Panc1 (cell line): ENCODE data around the gene RAD17. TPM values are rescaled to one million over a fixed set of nuclear protein-coding genes. Genes with fewer than 3 reads are reported as not detected.
A peak's percentile ranks its signal among the peaks of the same experiment; 100 is the strongest.

Experiments used
- ATAC-seq: fragments of 200-7000 bp; cut with Tn5 transposase; 2 replicates; pipeline ENCODE4 v1.9.1; 2020; ENCODE audit warnings: mild to moderate bottlenecking, moderate library complexity
- BruUV-seq: library from RNA; stranded (reverse); fragments of 400-500 nt; replicated peaks from 2 replicates; lab custom pipeline; 2021; lab: Mats Ljungman, UMichigan
- CTCF ChIA-PET: fragments of 300-600 bp; sonication (Branson Sonifier 250); formaldehyde crosslinking; loops from one replicate; lab custom pipeline; 2022; ENCODE audit warnings: antibody characterized with exemption; lab: Charles Lee
- POLR2A ChIA-PET: fragments of 300-600 bp; sonication (Branson Sonifier 250); formaldehyde crosslinking; loops from one replicate; lab custom pipeline; 2022; ENCODE audit warnings: antibody characterized with exemption; lab: Charles Lee
- DNase-seq: peaks from one replicate; pipeline ENCODE4 v3.0.0-alpha.2; 2010; ENCODE audit warnings: low read depth, low spot score
- H3K27ac ChIP-seq: 2 replicates; pipeline ENCODE4 v1.5.1; 2011; ENCODE audit warnings: mild to moderate bottlenecking, low read length, inconsistent platforms
- H3K27me3 ChIP-seq: fragments of 200-500 bp; sonication (Bioruptor generic); 2 replicates; pipeline ENCODE4 v1.6.0; 2014; ENCODE audit warnings: low read length, inconsistent platforms; ENCODE audit not compliant: control insufficient read depth, insufficient read depth
- H3K36me3 ChIP-seq: fragments of 200-500 bp; sonication (Bioruptor generic); 2 replicates; pipeline ENCODE4 v1.5.1; 2014; ENCODE audit warnings: inconsistent platforms, mild to moderate bottlenecking, low read length, moderate library complexity; ENCODE audit not compliant: control insufficient read depth, insufficient read depth
- H3K4me1 ChIP-seq: 2 replicates; pipeline ENCODE4 v1.5.1; 2011; ENCODE audit warnings: inconsistent platforms, mild to moderate bottlenecking, low read length, moderate library complexity; ENCODE audit not compliant: control insufficient read depth, insufficient read depth
- H3K4me3 ChIP-seq, 2 experiments: 2 replicates each; pipeline ENCODE4 v1.5.1; 2011 to 2012; ENCODE audit warnings: low read depth in 2 of 2, low read length in 2 of 2, mild to moderate bottlenecking in 2 of 2, inconsistent platforms in 1 of 2, moderate library complexity in 1 of 2
- H3K9me3 ChIP-seq: fragments of 200-500 bp; sonication (Bioruptor generic); 2 replicates; pipeline ENCODE4 v1.5.1; 2014; ENCODE audit warnings: low read depth, mild to moderate bottlenecking, inconsistent platforms, low read length, moderate library complexity; ENCODE audit not compliant: control insufficient read depth, insufficient read depth
- POLR2AphosphoS5 ChIP-seq: IDR thresholded peaks from 2 replicates; pipeline ENCODE4 v1.6.1; 2012; ENCODE audit warnings: mild to moderate bottlenecking, low read depth, low read length, moderate library complexity
- SIN3A ChIP-seq: IDR thresholded peaks from 2 replicates; pipeline ENCODE4 v1.6.1; 2012; ENCODE audit warnings: low read depth, mild to moderate bottlenecking, low read length, moderate library complexity, borderline replicate concordance; ENCODE audit not compliant: insufficient read depth
- TCF7L2 ChIP-seq: IDR thresholded peaks from 2 replicates; pipeline ENCODE4 v1.6.1; 2011; ENCODE audit warnings: mild to moderate bottlenecking, low read depth, low read length, inconsistent platforms
- in situ Hi-C: cut with HindIII; loops from 2 replicates; pipeline ENCODE4 v1.10.0; 2016; ENCODE audit warnings: low sequenced_read_pairs, low pct_unique_long_range_greater_than_20kb
- intact Hi-C: fragments of 100-400 bp; cut with micrococcal nuclease; formaldehyde crosslinking; loops from one replicate; pipeline ENCODE4 v1.10.0; 2022; ENCODE audit not compliant: unreplicated experiment
- total RNA-seq: library from RNA; stranded (reverse); gene quantifications from one replicate; pipeline ENCODE4 v1.2.1, GENCODE V29; 2021; ENCODE audit not compliant: unreplicated experiment
- TF ChIP-seq, protein P1 (sequence below): fragments of 450-650 bp; IDR thresholded peaks from 2 replicates; pipeline ENCODE4 v1.5.1; 2017; ENCODE audit warnings: mild to moderate bottlenecking
- TF ChIP-seq, protein P2 (sequence below), 2 experiments: IDR thresholded peaks; 2 replicates each; pipeline ENCODE4 v1.6.1; 2011 to 2012; ENCODE audit warnings: low read depth in 2 of 2, control low read depth in 1 of 2, low read length in 1 of 2, mild to moderate bottlenecking in 1 of 2, moderate library complexity in 1 of 2; ENCODE audit not compliant: insufficient read depth in 1 of 2

Gene RAD17
- total RNA-seq, 1 experiment from 2014 or later: 41.7 TPM

GRCh38 chr5:69404659-69405330 lies 35.2 kb downstream of the RAD17 start:
- no peaks in the 10 kb centered on the region for H3K27me3 ChIP-seq
- TSS peak; percentile 33 for BruUV-seq
- H3K36me3 ChIP-seq: 0 out of 2 replicates have a peak, but pooled peaks cover 2% of the 10 kb centered on the region
- H3K4me3 ChIP-seq: no peak overlapping the region
- POLR2A ChIA-PET: no interaction called here
- no peaks in the 10 kb centered on the region for H3K4me1 ChIP-seq
- ATAC-seq: no peak
- no peak for DNase-seq
- H3K9me3 ChIP-seq: no peaks in the 10 kb centered on the region
- TF ChIP-seq, protein P1, sequence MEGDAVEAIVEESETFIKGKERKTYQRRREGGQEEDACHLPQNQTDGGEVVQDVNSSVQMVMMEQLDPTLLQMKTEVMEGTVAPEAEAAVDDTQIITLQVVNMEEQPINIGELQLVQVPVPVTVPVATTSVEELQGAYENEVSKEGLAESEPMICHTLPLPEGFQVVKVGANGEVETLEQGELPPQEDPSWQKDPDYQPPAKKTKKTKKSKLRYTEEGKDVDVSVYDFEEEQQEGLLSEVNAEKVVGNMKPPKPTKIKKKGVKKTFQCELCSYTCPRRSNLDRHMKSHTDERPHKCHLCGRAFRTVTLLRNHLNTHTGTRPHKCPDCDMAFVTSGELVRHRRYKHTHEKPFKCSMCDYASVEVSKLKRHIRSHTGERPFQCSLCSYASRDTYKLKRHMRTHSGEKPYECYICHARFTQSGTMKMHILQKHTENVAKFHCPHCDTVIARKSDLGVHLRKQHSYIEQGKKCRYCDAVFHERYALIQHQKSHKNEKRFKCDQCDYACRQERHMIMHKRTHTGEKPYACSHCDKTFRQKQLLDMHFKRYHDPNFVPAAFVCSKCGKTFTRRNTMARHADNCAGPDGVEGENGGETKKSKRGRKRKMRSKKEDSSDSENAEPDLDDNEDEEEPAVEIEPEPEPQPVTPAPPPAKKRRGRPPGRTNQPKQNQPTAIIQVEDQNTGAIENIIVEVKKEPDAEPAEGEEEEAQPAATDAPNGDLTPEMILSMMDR: no peak
- no peak for TF ChIP-seq SIN3A
- TF ChIP-seq TCF7L2: no peak
- no peak for TF ChIP-seq POLR2AphosphoS5
- TF ChIP-seq, protein P2, sequence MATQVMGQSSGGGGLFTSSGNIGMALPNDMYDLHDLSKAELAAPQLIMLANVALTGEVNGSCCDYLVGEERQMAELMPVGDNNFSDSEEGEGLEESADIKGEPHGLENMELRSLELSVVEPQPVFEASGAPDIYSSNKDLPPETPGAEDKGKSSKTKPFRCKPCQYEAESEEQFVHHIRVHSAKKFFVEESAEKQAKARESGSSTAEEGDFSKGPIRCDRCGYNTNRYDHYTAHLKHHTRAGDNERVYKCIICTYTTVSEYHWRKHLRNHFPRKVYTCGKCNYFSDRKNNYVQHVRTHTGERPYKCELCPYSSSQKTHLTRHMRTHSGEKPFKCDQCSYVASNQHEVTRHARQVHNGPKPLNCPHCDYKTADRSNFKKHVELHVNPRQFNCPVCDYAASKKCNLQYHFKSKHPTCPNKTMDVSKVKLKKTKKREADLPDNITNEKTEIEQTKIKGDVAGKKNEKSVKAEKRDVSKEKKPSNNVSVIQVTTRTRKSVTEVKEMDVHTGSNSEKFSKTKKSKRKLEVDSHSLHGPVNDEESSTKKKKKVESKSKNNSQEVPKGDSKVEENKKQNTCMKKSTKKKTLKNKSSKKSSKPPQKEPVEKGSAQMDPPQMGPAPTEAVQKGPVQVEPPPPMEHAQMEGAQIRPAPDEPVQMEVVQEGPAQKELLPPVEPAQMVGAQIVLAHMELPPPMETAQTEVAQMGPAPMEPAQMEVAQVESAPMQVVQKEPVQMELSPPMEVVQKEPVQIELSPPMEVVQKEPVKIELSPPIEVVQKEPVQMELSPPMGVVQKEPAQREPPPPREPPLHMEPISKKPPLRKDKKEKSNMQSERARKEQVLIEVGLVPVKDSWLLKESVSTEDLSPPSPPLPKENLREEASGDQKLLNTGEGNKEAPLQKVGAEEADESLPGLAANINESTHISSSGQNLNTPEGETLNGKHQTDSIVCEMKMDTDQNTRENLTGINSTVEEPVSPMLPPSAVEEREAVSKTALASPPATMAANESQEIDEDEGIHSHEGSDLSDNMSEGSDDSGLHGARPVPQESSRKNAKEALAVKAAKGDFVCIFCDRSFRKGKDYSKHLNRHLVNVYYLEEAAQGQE (IDR thresholded peaks at IDR 0.05; ENCODE audit: insufficient read depth in 1 of 2, low read depth in 2 of 2, low read length in 1 of 2): no peak
- intact Hi-C loops: no loop called here
- no peak overlapping the region for H3K27ac ChIP-seq
- CTCF ChIA-PET: no interaction called here
- in situ Hi-C loops: no loop called here

DNA sequence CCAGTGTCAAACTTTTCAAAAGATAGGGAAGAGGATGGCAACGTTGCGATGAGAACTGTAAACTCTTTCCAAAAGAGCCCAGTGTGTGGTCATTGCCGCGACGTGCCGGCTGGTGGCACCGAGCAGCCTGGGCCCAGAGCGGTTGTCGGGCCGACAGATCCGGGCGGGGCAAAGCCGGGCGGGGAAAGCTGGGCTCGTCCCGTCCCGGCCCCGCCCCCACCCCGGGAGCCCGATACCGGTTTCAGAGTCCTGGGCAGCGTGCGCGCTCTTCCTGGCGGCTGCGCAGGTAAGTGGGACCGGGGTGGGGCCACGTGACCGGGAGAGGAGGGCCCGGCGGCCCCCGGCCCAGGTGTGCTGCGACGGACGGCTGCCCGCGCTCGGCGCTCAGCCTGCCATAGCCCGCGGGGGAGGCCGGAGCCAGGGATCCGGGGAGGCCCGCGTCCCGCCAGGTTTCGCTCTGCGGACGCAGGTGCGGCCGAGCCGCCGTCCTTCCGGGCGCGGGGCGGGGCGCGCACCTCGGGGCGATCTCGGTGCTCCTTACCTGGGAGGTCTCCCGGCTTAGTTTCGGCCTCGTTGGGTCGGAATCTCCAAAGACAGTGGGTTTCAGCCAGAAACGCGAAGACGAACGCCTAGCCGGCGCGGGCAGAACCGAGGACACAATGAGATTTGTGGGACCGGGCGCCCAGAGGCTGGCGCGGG lies 45.4 kb downstream of the RAD17 start, which contains the start of gene MARVELD2:
TSS of gene MARVELD2 (plus strand) at position 232 of the 699 bp plus-strand sequence. CDS start 4,270 bp downstream, outside the sequence.
- peaks cover 9% of the 10 kb centered on the region; the same call in 1 of the 2 replicates for H3K4me1 ChIP-seq
- ChIA-PET CTCF (no interaction called here), POLR2A (no interaction called here)
- H3K4me3 ChIP-seq: peak within 1 kb of the TSS; percentile 66 to 83
- in situ Hi-C loops: no loop called here
- no peaks in the 10 kb centered on the region for H3K27me3 ChIP-seq
- no TSS peak for BruUV-seq
- TF ChIP-seq, protein P1: peak; percentile 80
- TF ChIP-seq SIN3A (peak; percentile 70; the same call in 1 of the 2 replicates), POLR2AphosphoS5 (peak; percentile 65; the same call in 1 of the 2 replicates)
- TF ChIP-seq, protein P2 (IDR thresholded peaks at IDR 0.05; ENCODE audit: insufficient read depth in 1 of 2, low read depth in 2 of 2, low read length in 1 of 2): no peak
- H3K36me3 ChIP-seq: peaks cover 4% of the 10 kb centered on the region
- DNase-seq (peak; percentile 24), ATAC-seq (peak; percentile 99)
- H3K27ac ChIP-seq: peak within 1 kb of the TSS; percentile 81
- no peaks in the 10 kb centered on the region for H3K9me3 ChIP-seq
- intact Hi-C loops: no loop called here
